ENCODE measurements around the gene ATXN1.

Gene ATXN1

GRCh38 chr6:16519265-16520242 is 241.7 kb downstream of the ATXN1 start:
- DNase-seq, result no peak

GRCh38 chr6:16518265-16518664 is 243.0 kb downstream of the ATXN1 start:
- no peak for DNase-seq

GRCh38 chr6:16514249-16514648 is 247.0 kb downstream of the ATXN1 start:
- DNase-seq, result no peak

- DNase-seq, result no peak
These were observed 248.5 kb downstream of the ATXN1 start for GRCh38 chr6:16512544-16513290.

GRCh38 chr6:16511723-16512489 is 249.4 kb downstream of the ATXN1 start:
- no peak for DNase-seq

GRCh38 chr6:16511040-16511660 is 250.1 kb downstream of the ATXN1 start:
- DNase-seq, result no peak

GRCh38 chr6:16510245-16510644 is 251.0 kb downstream of the ATXN1 start:
- no peak for DNase-seq

GRCh38 chr6:16508959-16509358 is 252.3 kb downstream of the ATXN1 start:
- DNase-seq, result no peak

GRCh38 chr6:16505711-16506357 is 255.4 kb downstream of the ATXN1 start:
- no peak for DNase-seq

GRCh38 chr6:16504609-16505008 is 256.7 kb downstream of the ATXN1 start:
- DNase-seq, result no peak

- DNase-seq, result no peak
These were observed 257.3 kb downstream of the ATXN1 start for GRCh38 chr6:16503970-16504415.

GRCh38 chr6:16503241-16503775 is 258.0 kb downstream of the ATXN1 start:
- DNase-seq, result no peak

GRCh38 chr6:16498957-16499356 is 262.3 kb downstream of the ATXN1 start:
- DNase-seq, result no peak

- DNase-seq, result no peak
These were observed 263.0 kb downstream of the ATXN1 start for GRCh38 chr6:16498237-16498636.

- DNase-seq, result no peak
These were observed 264.1 kb downstream of the ATXN1 start for GRCh38 chr6:16496991-16497801.

- no peak for DNase-seq
These were observed 265.1 kb downstream of the ATXN1 start for GRCh38 chr6:16496210-16496609.

GRCh38 chr6:16494793-16495192 is 266.5 kb downstream of the ATXN1 start:
- no peak for DNase-seq

- DNase-seq, result no peak
These were observed 267.5 kb downstream of the ATXN1 start for GRCh38 chr6:16493802-16494201.

- DNase-seq, result no peak
These were observed 268.1 kb downstream of the ATXN1 start for GRCh38 chr6:16493112-16493511.

- no peak for DNase-seq
These were observed 269.5 kb downstream of the ATXN1 start for GRCh38 chr6:16491666-16492313.

Measured in activated CD8-positive, alpha-beta memory T cell treated with anti-CD3 and anti-CD28 coated beads, Interleukin-2, amount 50 U/mL, for 48 hours (primary cell).